ENCODE results near the gene CDC34.
A peak's percentile ranks its signal among the peaks of the same experiment; 100 is the strongest.

Gene CDC34

GRCh38 chr19:540867-541637 is 9.5 kb downstream of the CDC34 start:
- H3K27ac Mint-ChIP-seq, result no peak overlapping the region
- H3K36me3 Mint-ChIP-seq (ENCODE audit: low read depth), result peaks cover 7% of the 10 kb centered on the region
- H3K4me1 Mint-ChIP-seq (ENCODE audit: low read depth), result peaks cover 18% of the 10 kb centered on the region
- no peaks in the 10 kb centered on the region for H3K27me3 Mint-ChIP-seq
- no peak overlapping the region for H3K4me3 Mint-ChIP-seq
- H3K9me3 Mint-ChIP-seq, result no peaks in the 10 kb centered on the region

DNA sequence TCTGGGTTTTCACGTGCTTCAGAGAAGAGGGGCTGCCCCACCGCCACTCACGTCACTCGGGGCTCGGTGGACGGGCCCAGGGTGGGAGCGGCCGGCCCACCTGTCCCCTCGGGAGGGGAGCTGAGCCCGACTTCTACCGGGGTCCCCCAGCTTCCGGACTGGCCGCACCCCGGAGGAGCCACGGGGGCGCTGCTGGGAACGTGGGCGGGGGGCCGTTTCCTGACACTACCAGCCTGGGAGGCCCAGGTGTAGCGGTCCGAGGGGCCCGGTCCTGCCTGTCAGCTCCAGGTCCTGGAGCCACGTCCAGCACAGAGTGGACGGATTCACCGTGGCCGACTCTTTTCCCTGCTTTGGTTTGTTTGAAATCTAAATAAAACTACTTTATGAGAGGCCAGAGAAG is 10.1 kb downstream of the CDC34 start:
- no peak overlapping the region for H3K27ac Mint-ChIP-seq
- no peaks in the 10 kb centered on the region for H3K9me3 Mint-ChIP-seq
- H3K27me3 Mint-ChIP-seq, result no peaks in the 10 kb centered on the region
- no peak overlapping the region for H3K4me3 Mint-ChIP-seq
- peaks cover 7% of the 10 kb centered on the region for H3K36me3 Mint-ChIP-seq (ENCODE audit: low read depth)
- peaks cover 18% of the 10 kb centered on the region for H3K4me1 Mint-ChIP-seq (ENCODE audit: low read depth)

GRCh38 chr19:542173-542866 is 10.8 kb downstream of the CDC34 start:
- H3K27ac Mint-ChIP-seq, result no peak overlapping the region
- no peaks in the 10 kb centered on the region for H3K27me3 Mint-ChIP-seq
- peaks cover 7% of the 10 kb centered on the region for H3K36me3 Mint-ChIP-seq (ENCODE audit: low read depth)

GRCh38 chr19:543910-544608 is 12.5 kb downstream of the CDC34 start, which contains the start of gene GZMM:
Gene GZMM, plus strand, starts transcription at chr19:544053. Its CDS starts 19 bp downstream, at chr19:544072.
- Mint-ChIP-seq H3K36me3 (ENCODE audit: low read depth) (no peaks in the 10 kb centered on the region), H3K4me3 (peak within 1 kb of the TSS; percentile 85), H3K27ac (peak within 1 kb of the TSS; percentile 83), H3K27me3 (no peaks in the 10 kb centered on the region), H3K4me1 (ENCODE audit: low read depth) (peaks cover 18% of the 10 kb centered on the region), H3K9me3 (no peaks in the 10 kb centered on the region)

More at GRCh38 chr19:542173-542866, 10.8 kb downstream of the CDC34 start:
- peaks cover 18% of the 10 kb centered on the region for H3K4me1 Mint-ChIP-seq (ENCODE audit: low read depth)
- H3K9me3 Mint-ChIP-seq, result no peaks in the 10 kb centered on the region
- no peak overlapping the region for H3K4me3 Mint-ChIP-seq

- Mint-ChIP-seq H3K27me3 (no peaks in the 10 kb centered on the region), H3K36me3 (ENCODE audit: low read depth) (no peaks in the 10 kb centered on the region), H3K9me3 (no peaks in the 10 kb centered on the region), H3K27ac (no peak overlapping the region), H3K4me1 (ENCODE audit: low read depth) (peaks cover 18% of the 10 kb centered on the region), H3K4me3 (no peak overlapping the region)
Observed at GRCh38 chr19:547117-547516, 15.6 kb downstream of the CDC34 start.

GRCh38 chr19:547836-548720 is 16.5 kb downstream of the CDC34 start:
- no peaks in the 10 kb centered on the region for H3K27me3 Mint-ChIP-seq
- H3K27ac Mint-ChIP-seq, result no peak overlapping the region
- H3K9me3 Mint-ChIP-seq, result no peaks in the 10 kb centered on the region
- H3K4me1 Mint-ChIP-seq (ENCODE audit: low read depth), result peaks cover 18% of the 10 kb centered on the region
- H3K36me3 Mint-ChIP-seq (ENCODE audit: low read depth), result no peaks in the 10 kb centered on the region
- no peak overlapping the region for H3K4me3 Mint-ChIP-seq

DNA sequence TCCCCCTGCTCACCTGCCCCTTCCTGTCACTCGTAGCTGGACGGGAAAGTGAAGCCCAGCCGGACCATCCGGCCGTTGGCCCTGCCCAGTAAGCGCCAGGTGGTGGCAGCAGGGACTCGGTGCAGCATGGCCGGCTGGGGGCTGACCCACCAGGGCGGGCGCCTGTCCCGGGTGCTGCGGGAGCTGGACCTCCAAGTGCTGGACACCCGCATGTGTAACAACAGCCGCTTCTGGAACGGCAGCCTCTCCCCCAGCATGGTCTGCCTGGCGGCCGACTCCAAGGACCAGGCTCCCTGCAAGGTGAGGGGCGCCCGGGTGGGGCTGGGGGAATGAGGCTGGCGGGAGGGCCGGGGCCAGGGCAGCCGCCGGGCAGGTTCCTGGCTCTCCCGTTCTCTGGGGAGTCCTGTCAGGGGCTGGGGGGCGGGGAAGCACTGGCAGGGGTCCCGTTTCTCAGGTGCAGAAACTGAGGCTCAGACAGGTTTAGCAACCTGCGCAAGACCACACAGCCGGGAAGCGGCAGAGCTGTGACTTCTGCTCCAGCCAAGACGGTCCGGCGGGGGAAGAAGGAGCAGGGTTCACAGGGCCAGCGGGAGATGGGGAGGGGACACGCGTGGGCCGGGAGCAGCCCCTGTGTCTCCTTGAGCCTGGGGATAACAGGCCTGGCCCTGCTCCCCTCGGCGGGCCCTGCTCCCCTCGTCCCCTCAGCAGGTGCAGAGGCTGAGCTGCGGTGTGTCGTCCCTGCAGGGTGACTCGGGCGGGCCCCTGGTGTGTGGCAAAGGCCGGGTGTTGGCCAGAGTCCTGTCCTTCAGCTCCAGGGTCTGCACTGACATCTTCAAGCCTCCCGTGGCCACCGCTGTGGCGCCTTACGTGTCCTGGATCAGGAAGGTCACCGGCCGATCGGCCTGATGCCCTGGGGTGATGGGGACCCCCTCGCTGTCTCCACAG is 17.6 kb downstream of the CDC34 start:
- peaks cover 9% of the 10 kb centered on the region for H3K4me1 Mint-ChIP-seq (ENCODE audit: low read depth)
- no peak overlapping the region for H3K27ac Mint-ChIP-seq
- H3K36me3 Mint-ChIP-seq (ENCODE audit: low read depth), result no peaks in the 10 kb centered on the region

GRCh38 chr19:554817-555216 is 23.3 kb downstream of the CDC34 start:
- Mint-ChIP-seq H3K27me3 (no peaks in the 10 kb centered on the region), H3K4me1 (ENCODE audit: low read depth) (no peaks in the 10 kb centered on the region), H3K9me3 (no peaks in the 10 kb centered on the region), H3K4me3 (no peak overlapping the region), H3K27ac (no peak overlapping the region), H3K36me3 (ENCODE audit: low read depth) (no peaks in the 10 kb centered on the region)

More for the DNA sequence above, 17.6 kb downstream of the CDC34 start:
- no peaks in the 10 kb centered on the region for H3K9me3 Mint-ChIP-seq
- no peaks in the 10 kb centered on the region for H3K27me3 Mint-ChIP-seq
- no peak overlapping the region for H3K4me3 Mint-ChIP-seq

GRCh38 chr19:555474-555808 is 23.9 kb downstream of the CDC34 start:
- Mint-ChIP-seq H3K27me3 (no peaks in the 10 kb centered on the region), H3K4me1 (ENCODE audit: low read depth) (no peaks in the 10 kb centered on the region), H3K36me3 (ENCODE audit: low read depth) (no peaks in the 10 kb centered on the region), H3K27ac (no peak overlapping the region), H3K4me3 (no peak overlapping the region), H3K9me3 (no peaks in the 10 kb centered on the region)

DNA sequence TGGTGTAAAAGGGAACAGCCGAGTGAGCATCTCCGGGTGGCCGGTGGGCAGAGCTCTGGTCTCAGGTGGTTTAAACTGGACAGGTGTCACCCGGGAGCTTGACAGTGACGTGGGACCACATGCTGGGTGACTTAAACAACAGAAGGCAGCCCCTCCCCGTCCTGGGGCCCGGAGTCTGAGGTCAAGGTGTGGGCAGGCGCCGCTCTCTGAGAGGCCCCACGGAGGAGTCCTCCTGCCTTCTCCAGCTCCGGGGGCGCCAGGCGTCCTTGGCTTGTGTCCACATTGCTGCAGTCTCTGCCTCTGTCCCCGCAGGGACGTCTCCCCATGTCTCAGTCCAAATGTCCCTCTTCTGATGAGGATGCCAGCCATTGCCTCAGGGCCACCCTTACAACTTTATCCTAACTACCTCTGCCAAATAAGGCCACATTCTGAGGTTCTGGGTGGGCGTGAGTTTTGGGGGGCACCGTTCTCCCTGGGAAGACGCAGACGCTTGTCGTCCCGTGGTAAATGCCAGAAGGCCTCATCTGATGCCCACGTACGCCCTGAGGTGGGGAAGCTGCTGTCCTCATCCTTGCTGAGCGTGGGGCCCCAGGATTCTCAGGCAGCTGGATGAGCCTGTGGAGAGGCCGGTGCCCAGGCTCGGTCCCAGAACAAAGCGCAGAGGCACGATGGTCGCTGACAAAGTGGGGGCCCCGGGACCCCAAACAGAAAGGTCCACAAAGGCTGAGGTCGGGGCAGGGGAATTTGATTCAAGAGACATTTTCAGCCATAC is 25.2 kb downstream of the CDC34 start:
- Mint-ChIP-seq H3K27ac (no peak overlapping the region), H3K9me3 (no peaks in the 10 kb centered on the region), H3K27me3 (no peaks in the 10 kb centered on the region), H3K36me3 (ENCODE audit: low read depth) (no peaks in the 10 kb centered on the region), H3K4me3 (no peak overlapping the region), H3K4me1 (ENCODE audit: low read depth) (no peaks in the 10 kb centered on the region)

DNA sequence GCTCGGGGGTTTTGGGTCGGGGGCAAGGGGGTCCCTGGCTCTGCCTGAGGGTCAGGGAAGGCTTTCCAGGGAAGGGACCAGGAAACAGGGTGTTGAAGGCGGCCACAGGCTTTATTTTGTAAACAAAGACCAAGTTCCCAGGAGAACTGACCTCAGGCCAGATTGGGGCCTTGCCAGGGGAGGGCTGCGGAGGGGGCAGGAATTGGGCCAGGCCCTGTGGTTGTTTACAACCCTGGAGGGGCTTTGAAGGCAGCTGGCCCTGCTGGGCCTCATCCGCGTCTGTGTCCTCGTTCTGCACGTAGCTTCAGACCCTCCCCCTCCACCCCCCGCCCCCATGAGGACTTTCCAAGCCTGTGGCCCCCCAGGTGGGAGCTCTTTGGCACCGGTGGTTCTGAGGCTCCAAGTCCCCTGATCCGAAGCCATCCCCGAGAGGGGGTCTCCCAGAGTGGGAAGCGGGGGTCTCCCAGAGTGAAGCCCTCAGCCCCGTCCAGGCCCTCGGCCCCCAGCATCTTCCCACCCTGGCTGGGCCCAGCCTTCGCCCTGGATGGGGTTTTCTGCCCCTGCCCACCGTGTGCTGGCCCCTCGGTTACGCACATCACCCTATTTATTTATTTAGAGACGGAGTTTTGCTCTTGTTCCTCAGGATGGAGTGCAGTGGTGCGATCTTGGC is 27.3 kb downstream of the CDC34 start:
- Mint-ChIP-seq H3K4me3 (no peak overlapping the region), H3K27ac (no peak overlapping the region), H3K36me3 (ENCODE audit: low read depth) (no peaks in the 10 kb centered on the region), H3K9me3 (no peaks in the 10 kb centered on the region), H3K4me1 (ENCODE audit: low read depth) (no peaks in the 10 kb centered on the region), H3K27me3 (no peaks in the 10 kb centered on the region)

DNA sequence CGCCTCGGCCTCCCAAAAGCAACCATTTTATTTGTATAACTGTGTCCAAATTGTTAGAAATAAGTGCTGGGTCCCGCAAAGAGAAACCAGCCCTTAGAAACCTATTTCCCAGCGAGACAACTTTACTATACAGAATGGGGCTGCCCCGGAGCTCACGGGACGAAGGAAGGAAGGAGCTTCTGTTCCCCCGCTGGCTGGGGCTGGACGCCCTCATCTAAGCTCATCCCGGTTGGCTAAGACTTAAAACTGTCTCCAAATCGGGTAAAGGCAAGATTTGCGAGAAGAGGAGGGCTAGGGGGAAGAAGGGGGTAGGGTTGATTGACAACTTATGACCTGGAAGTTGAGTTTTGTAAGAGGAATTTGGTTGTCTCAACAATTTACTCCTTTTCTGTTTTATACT is 28.6 kb downstream of the CDC34 start:
- Mint-ChIP-seq H3K27me3 (no peaks in the 10 kb centered on the region), H3K4me1 (ENCODE audit: low read depth) (no peaks in the 10 kb centered on the region), H3K36me3 (ENCODE audit: low read depth) (no peaks in the 10 kb centered on the region), H3K9me3 (no peaks in the 10 kb centered on the region), H3K27ac (no peak overlapping the region), H3K4me3 (no peak overlapping the region)

DNA sequence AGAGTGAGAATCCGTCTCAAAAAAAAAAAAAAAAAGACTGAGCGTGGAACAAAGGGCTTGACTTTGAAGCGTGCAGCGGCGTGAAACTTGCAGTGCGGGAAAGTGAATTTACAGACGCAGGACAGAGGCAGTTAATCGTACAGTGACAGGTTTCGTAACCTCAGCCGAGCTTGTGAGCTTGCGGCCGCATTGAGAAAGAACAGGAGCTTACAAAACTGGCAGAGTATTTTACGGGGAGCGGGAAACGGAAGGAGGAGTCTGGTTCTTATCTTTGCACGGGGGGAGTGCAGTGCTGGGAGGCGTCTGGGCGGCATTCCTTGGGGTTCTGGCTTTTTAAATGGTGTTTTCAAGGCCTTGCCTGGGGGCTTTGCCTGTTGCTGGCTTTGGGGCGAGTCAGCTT is 34.8 kb downstream of the CDC34 start:
- H3K27ac Mint-ChIP-seq, result no peak overlapping the region
- no peaks in the 10 kb centered on the region for H3K36me3 Mint-ChIP-seq (ENCODE audit: low read depth)
- no peak overlapping the region for H3K4me3 Mint-ChIP-seq
- no peaks in the 10 kb centered on the region for H3K9me3 Mint-ChIP-seq
- H3K27me3 Mint-ChIP-seq, result no peaks in the 10 kb centered on the region
- peaks cover 12% of the 10 kb centered on the region for H3K4me1 Mint-ChIP-seq (ENCODE audit: low read depth)

Data from stimulated activated naive CD8-positive, alpha-beta T cell treated with anti-CD3 and anti-CD28 coated beads, Interleukin-15, Interleukin-2, amounts not matched to agents 100 ng/mL and 50 ng/mL, for 24 hours (primary cell).